ENCODE data around the gene SULF2.

The SULF2 gene

DNA sequence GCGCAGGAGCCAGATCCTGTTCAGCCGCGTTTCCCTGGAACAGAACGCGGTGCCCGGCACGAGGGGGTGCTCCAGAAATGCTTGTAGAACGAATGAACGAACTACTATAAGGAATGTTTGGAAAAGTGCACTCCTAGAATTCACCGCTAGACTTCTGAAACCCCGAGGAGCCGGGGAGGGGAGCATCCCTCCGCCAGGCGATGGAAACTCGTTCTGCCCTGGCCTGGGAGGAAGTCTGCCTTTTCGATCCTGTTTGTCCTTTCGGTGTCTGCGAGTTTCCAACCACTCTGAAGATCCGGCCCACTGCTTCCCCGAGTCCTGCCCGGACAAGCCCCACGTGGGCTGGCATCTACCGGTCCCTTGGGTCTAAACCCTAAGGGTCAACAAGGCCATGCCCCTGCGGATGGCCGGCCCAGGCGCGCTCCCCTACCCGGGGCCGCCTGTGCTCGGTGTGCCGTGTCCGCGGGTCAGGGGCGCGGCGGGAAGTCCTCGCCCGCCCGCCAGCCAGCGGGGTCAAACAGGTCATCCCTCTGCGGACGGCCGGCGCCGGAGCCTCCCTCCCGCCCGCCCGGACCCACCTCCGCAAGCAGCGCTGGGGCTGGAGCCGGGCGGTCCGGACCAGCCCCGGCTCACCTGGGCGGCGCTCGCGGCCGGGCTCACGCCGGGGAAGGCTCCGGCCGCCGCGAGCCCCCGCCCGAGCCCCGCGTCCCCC is 526 bp downstream of the SULF2 start:
- DNase-seq (ENCODE audit: low spot score) = peak; percentile 37

GRCh38 chr20:47783828-47784598 is 1.3 kb downstream of the SULF2 start:
- DNase-seq (ENCODE audit: low spot score) = no peak

DNA sequence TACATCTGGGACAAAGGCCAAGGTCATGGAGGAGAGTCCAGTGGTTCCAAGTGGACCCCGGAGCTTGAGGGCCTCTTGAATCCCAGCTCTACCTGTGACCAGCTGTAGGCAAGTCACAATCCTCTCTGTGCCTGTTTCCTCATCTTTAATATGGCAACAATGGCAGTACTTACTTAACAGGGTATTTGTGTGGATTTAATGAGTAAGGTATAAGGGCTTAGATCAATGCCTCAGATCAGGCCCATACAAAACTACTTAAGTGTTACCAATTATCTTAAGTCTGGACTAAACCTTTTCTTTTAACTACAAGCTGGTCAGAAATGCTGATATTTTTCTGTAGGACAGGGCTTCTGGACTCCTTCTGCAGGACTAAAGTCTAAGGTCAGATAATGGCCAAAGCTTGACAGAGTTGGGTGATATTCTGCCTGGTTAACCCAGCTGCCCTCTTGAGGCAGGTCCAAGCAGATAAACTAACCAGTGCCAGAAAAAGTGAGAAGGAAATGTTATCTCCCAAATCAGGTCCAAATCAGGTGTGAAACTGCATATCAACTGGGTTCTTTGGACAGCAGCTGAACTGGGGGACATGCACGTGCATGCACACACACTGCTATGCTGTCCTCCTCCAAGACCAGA is 2.2 kb downstream of the SULF2 start:
- no peak for DNase-seq (ENCODE audit: low spot score)

- DNase-seq (ENCODE audit: low spot score) = no peak
Observed at GRCh38 chr20:47782076-47782475, 3.2 kb downstream of the SULF2 start.

- DNase-seq (ENCODE audit: low spot score) = no peak
Observed at GRCh38 chr20:47781632-47782031, 3.6 kb downstream of the SULF2 start.

GRCh38 chr20:47780720-47781389 is 4.4 kb downstream of the SULF2 start:
- DNase-seq (ENCODE audit: low spot score) = no peak

DNA sequence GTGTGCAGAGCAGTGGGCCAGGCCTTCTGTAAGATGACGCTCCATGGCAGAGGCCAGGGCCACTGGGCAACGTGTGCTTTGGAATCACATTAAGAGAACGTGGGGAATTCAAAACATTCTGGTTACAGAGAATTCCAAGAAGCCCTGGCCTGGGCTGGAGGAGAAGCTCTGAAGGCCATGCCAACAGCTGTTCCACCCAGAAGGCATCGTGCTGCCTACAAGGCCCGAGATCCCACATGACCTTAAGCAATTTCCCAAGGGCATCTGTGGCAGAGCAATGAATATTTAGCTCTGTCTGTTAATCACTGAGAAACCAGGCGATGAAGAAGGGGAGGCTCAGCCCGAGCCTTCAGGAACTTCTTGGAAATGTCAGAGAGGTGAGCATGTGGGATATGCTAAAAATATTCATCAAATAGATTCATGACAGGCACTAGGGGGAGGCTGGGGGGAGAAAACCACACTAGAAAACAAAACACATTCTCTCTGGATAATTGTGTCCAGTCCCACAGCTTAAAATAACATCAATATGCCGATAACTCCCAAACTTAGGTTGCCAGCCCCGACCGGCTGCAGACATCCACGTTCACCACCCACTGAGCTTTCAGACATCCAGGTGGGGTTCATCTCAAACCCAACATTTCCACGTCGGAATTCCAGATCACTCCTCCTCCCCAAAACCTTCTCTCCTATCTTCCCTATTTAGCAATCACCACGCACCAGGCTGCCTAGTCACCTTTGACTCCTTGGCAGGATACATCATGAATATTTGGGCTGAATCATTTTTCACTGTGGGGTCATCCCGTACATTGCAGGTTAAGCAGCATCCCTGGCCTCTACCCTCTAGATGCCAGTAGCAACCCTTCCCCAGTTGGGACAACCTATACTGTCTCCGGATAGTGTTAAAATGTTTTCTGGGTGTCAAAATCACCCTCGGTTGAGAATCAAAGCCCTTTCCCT is 6.6 kb downstream of the SULF2 start:
- no peak for DNase-seq (ENCODE audit: low spot score)

GRCh38 chr20:47777220-47777619 is 8.1 kb downstream of the SULF2 start:
- no peak for DNase-seq (ENCODE audit: low spot score)

GRCh38 chr20:47776639-47777038 is 8.6 kb downstream of the SULF2 start:
- no peak for DNase-seq (ENCODE audit: low spot score)

GRCh38 chr20:47775841-47776240 is 9.4 kb downstream of the SULF2 start:
- DNase-seq (ENCODE audit: low spot score) = no peak

- no peak for DNase-seq (ENCODE audit: low spot score)
Observed at GRCh38 chr20:47775039-47775438, 10.2 kb downstream of the SULF2 start.

- DNase-seq (ENCODE audit: low spot score) = no peak
Observed at GRCh38 chr20:47774131-47774777, 11.0 kb downstream of the SULF2 start.

DNA sequence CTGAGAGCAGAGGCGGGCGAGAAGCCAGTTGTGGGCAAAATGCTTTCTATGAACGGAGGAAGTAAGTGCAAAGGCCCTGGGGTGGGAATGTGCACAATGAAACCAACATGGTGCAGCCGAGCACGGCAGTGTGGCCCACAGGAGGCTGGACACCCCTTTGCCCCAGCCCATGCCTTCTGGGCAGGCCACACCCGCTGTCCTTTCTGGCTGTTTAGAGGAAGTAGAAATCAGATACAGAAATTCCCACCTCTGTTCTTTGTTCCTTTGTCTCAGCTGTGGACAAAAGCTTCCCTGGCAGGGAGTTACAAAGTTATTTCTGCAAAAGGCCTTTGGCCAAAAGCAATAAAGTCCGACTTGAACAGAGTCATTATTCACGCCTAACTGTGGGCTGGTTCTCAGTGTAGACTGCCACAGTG is 11.9 kb downstream of the SULF2 start:
- DNase-seq (ENCODE audit: low spot score) = no peak

DNA sequence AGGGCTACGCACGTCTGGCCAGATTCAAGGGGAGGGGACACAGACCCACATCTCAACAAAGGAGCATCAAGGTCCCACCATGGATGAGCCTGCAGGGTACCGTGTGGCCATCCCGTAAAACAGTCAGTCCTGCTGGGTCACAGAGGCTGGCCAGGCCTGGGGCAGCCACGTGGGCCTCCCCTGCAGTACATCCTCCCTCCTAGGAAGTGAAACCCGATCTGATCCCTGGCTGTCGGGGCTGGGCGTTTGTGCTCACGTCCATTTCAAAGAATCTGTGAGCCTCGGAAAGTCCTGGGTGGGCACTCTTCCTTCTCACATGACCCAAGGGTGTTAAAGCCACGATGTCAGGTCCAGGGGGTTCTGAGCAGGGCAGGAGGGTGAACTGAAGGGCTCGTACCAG is 14.3 kb downstream of the SULF2 start:
- no peak for DNase-seq (ENCODE audit: low spot score)

GRCh38 chr20:47768016-47768824 is 17.1 kb downstream of the SULF2 start:
- no peak for DNase-seq (ENCODE audit: low spot score)

GRCh38 chr20:47765691-47766594 is 19.3 kb downstream of the SULF2 start:
- DNase-seq (ENCODE audit: low spot score) = no peak

GRCh38 chr20:47765271-47765670 is 20.0 kb downstream of the SULF2 start:
- no peak for DNase-seq (ENCODE audit: low spot score)

GRCh38 chr20:47764154-47764733 is 21.0 kb downstream of the SULF2 start:
- no peak for DNase-seq (ENCODE audit: low spot score)

Measured in AG08396 (cell line).